Caco-2 (cell line): Measurements from ENCODE around the gene CD276. TPM values are rescaled to one million over a fixed set of nuclear protein-coding genes. Genes with fewer than 3 reads are reported as not detected.

Experiments
- BruUV-seq: library from RNA; stranded (reverse); fragments of 400-500 nt; replicated peaks from 2 replicates; lab custom pipeline; 2021; lab: Mats Ljungman, UMichigan
- CTCF ChIA-PET: fragments of 300-600 bp; sonication (Branson Sonifier 250); formaldehyde crosslinking; loops from one replicate; lab custom pipeline; 2022; ENCODE audit warnings: antibody characterized with exemption; lab: Charles Lee
- POLR2A ChIA-PET: fragments of 300-600 bp; sonication (Branson Sonifier 250); formaldehyde crosslinking; loops from one replicate; lab custom pipeline; 2022; ENCODE audit warnings: antibody characterized with exemption; lab: Charles Lee
- DNase-seq, 2 experiments: peaks; one replicate each; pipeline versions ENCODE4 v3.0.0 to v3.0.0-alpha.2; 2020 to 2022
- H3K27me3 ChIP-seq: replicated peaks from 2 replicates; pipeline ENCODE4 v1.6.0; 2011; ENCODE audit warnings: low read length; ENCODE audit not compliant: control insufficient read depth, insufficient read depth
- H3K36me3 ChIP-seq: 2 replicates; pipeline ENCODE4 v1.5.1; 2011; ENCODE audit warnings: low read length; ENCODE audit not compliant: control insufficient read depth, insufficient read depth
- H3K4me1 ChIP-seq: fragments of 250-450 bp; sonication (Bioruptor Pico); 2 replicates; pipeline ENCODE4 v1.5.1; 2020; ENCODE audit warnings: mild to moderate bottlenecking
- H3K4me3 ChIP-seq: 2 replicates; pipeline ENCODE4 v1.5.1; 2011; ENCODE audit warnings: low read depth, mild to moderate bottlenecking, control low read depth, low read length
- H3K9me3 ChIP-seq: fragments of 250-450 bp; sonication (Bioruptor Pico); 2 replicates; pipeline ENCODE4 v1.5.1; 2020; ENCODE audit warnings: mild to moderate bottlenecking, moderate library complexity
- H3K27ac Mint-ChIP-seq: one replicate; pipeline ENCODE4 v1.8.0; 2022; ENCODE audit warnings: mixed read lengths; ENCODE audit not compliant: unreplicated experiment
- H3K27me3 Mint-ChIP-seq: one replicate; pipeline ENCODE4 v1.8.0; 2022; ENCODE audit warnings: mixed read lengths; ENCODE audit not compliant: insufficient read depth, unreplicated experiment
- H3K36me3 Mint-ChIP-seq: one replicate; pipeline ENCODE4 v1.8.0; 2022; ENCODE audit warnings: mild to moderate bottlenecking, mixed read lengths; ENCODE audit not compliant: insufficient read depth, unreplicated experiment
- H3K4me1 Mint-ChIP-seq: one replicate; pipeline ENCODE4 v1.8.0; 2022; ENCODE audit warnings: low read depth, mixed read lengths; ENCODE audit not compliant: unreplicated experiment
- H3K4me3 Mint-ChIP-seq: one replicate; pipeline ENCODE4 v1.8.0; 2022; ENCODE audit warnings: mild to moderate bottlenecking, moderate library complexity, mixed read lengths; ENCODE audit not compliant: unreplicated experiment
- H3K9me3 Mint-ChIP-seq: one replicate; pipeline ENCODE4 v1.8.0; 2022; ENCODE audit warnings: mixed read lengths; ENCODE audit not compliant: unreplicated experiment
- intact Hi-C: fragments of 100-400 bp; cut with micrococcal nuclease; formaldehyde crosslinking; loops from one replicate; pipeline ENCODE4 v1.10.0; 2022; ENCODE audit not compliant: unreplicated experiment
- total RNA-seq: library from RNA; stranded (reverse); gene quantifications from 2 replicates; pipeline ENCODE4 v1.2.3, GENCODE V29; 2022
- TF ChIP-seq, protein P1 (sequence below), 2 experiments: fragments of 200-600 bp in 1 of 2; IDR thresholded peaks; 1 replicate in 1 of 2; 2 replicates in 1 of 2; pipeline versions ENCODE4 v1.5.1 to v1.8.0; 2011 to 2022; ENCODE audit warnings: antibody characterized with exemption in 1 of 2, control low read depth in 1 of 2, inconsistent platforms in 1 of 2, low read depth in 1 of 2, low read length in 1 of 2, mild to moderate bottlenecking in 1 of 2, moderate library complexity in 1 of 2; ENCODE audit not compliant: insufficient read depth in 1 of 2, severe bottlenecking in 1 of 2, unreplicated experiment in 1 of 2

The CD276 gene
- total RNA-seq, 1 experiment from 2014 or later = 74.2 TPM

DNA sequence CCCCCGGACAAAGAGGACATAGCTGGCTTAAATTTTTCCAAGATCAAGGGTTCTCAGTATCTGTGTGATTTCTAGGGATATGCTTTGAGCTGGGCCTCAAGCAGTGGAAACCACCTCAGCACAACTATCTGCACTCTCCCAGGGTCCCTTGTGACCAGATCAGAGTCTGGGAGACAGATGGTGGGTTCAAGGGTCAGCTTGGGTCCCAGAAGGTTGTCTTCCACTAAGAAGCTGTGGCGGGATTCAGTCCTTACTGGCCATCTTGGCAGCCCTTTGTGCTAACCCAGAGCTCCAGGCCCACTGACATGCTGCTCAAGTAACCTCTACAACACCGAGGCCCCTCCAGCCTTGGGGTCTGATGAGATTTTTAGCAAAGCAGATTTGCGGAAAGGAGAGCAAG lies 66.3 kb downstream of the CD276 start:
- no peaks in the 10 kb centered on the region for H3K36me3 ChIP-seq
- Mint-ChIP-seq H3K27ac (no peak overlapping the region), H3K9me3 (no peaks in the 10 kb centered on the region), H3K36me3 (no peaks in the 10 kb centered on the region), H3K27me3 (peaks cover 27% of the 10 kb centered on the region), H3K4me3 (no peak overlapping the region), H3K4me1 (no peaks in the 10 kb centered on the region)
- no TSS peak for BruUV-seq
- DNase-seq = no peak
- TF ChIP-seq, protein P1, sequence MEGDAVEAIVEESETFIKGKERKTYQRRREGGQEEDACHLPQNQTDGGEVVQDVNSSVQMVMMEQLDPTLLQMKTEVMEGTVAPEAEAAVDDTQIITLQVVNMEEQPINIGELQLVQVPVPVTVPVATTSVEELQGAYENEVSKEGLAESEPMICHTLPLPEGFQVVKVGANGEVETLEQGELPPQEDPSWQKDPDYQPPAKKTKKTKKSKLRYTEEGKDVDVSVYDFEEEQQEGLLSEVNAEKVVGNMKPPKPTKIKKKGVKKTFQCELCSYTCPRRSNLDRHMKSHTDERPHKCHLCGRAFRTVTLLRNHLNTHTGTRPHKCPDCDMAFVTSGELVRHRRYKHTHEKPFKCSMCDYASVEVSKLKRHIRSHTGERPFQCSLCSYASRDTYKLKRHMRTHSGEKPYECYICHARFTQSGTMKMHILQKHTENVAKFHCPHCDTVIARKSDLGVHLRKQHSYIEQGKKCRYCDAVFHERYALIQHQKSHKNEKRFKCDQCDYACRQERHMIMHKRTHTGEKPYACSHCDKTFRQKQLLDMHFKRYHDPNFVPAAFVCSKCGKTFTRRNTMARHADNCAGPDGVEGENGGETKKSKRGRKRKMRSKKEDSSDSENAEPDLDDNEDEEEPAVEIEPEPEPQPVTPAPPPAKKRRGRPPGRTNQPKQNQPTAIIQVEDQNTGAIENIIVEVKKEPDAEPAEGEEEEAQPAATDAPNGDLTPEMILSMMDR (IDR thresholded peaks at IDR 0.05; ENCODE audit: insufficient read depth in 1 of 2, low read depth in 1 of 2, low read length in 1 of 2, severe bottlenecking in 1 of 2, unreplicated experiment in 1 of 2) = no peak
- intact Hi-C loops = no loop called here
- ChIA-PET CTCF (no interaction called here), POLR2A (no interaction called here)
- H3K4me3 ChIP-seq = no peak overlapping the region
- no peaks in the 10 kb centered on the region for H3K4me1 ChIP-seq
- H3K9me3 ChIP-seq = no peaks in the 10 kb centered on the region
- H3K27me3 ChIP-seq = no peaks in the 10 kb centered on the region; the same call in 1 of the 2 replicates

DNA sequence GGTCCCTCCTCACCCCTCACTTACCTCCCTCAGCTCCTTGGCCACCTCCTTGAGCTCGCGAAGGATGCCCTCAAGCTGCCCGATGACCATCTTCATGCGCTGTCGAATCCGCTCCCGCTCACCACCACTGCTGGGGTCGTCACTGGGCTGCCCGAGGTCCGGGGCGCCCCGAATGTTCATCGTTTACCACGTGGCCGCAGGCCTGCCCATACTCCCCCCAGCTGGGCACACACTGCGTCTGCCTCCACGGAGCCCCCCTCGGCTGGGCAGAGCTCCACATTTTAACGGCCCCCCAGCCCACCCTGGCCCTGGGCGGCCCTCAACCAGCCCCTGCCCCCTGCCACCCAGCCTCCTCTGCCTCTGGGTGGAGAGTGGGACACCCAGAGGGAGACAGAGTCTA lies 66.8 kb downstream of the CD276 start:
- ChIA-PET POLR2A (no interaction called here), CTCF (no interaction called here)
- intact Hi-C loops = no loop called here
- Histone ChIP-seq H3K27me3 (no peaks in the 10 kb centered on the region; the same call in 1 of the 2 replicates), H3K4me1 (no peaks in the 10 kb centered on the region), H3K36me3 (no peaks in the 10 kb centered on the region), H3K4me3 (no peak overlapping the region), H3K9me3 (no peaks in the 10 kb centered on the region)
- BruUV-seq = no TSS peak
- H3K27me3 Mint-ChIP-seq = peaks cover 29% of the 10 kb centered on the region
- no peaks in the 10 kb centered on the region for H3K4me1 Mint-ChIP-seq
- no peak overlapping the region for H3K27ac Mint-ChIP-seq
- DNase-seq = no peak
- TF ChIP-seq, protein P1 (IDR thresholded peaks at IDR 0.05; ENCODE audit: insufficient read depth in 1 of 2, low read depth in 1 of 2, low read length in 1 of 2, severe bottlenecking in 1 of 2, unreplicated experiment in 1 of 2) = no peak
- H3K9me3 Mint-ChIP-seq = no peaks in the 10 kb centered on the region
- H3K36me3 Mint-ChIP-seq = no peaks in the 10 kb centered on the region
- peak overlapping the region; percentile 50 for H3K4me3 Mint-ChIP-seq

DNA sequence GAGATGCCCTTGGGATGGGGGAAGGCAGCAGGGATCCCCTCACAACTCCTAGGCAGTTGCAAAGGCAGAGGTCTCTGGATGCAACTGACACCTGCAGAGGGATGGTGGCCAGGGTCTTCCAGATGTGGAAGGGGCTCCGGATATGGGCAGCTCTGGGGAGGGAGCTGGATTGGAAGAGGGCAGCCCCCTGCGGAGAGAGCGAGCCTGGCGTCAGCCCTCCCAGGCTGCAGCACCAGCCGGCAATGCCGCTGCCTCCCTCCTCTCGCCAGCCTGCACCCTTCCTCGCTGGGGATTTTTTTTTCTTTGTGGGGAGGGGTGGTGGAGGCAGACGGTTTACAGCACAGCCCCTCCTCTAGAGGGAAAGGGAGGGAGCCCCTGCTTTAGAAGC lies 67.3 kb downstream of the CD276 start:
- H3K9me3 ChIP-seq = no peaks in the 10 kb centered on the region
- Mint-ChIP-seq H3K9me3 (no peaks in the 10 kb centered on the region), H3K4me3 (peak overlapping the region; percentile 50), H3K27me3 (peaks cover 29% of the 10 kb centered on the region), H3K27ac (no peak overlapping the region), H3K36me3 (no peaks in the 10 kb centered on the region), H3K4me1 (no peaks in the 10 kb centered on the region)
- BruUV-seq = no TSS peak
- no peak for DNase-seq
- TF ChIP-seq, protein P1 (IDR thresholded peaks at IDR 0.05; ENCODE audit: insufficient read depth in 1 of 2, low read depth in 1 of 2, low read length in 1 of 2, severe bottlenecking in 1 of 2, unreplicated experiment in 1 of 2) = no peak
- no peaks in the 10 kb centered on the region for H3K4me1 ChIP-seq
- H3K36me3 ChIP-seq = no peaks in the 10 kb centered on the region
- intact Hi-C loops = no loop called here
- H3K27me3 ChIP-seq = no peaks in the 10 kb centered on the region; the same call in 1 of the 2 replicates
- H3K4me3 ChIP-seq = no peak overlapping the region
- POLR2A ChIA-PET = no interaction called here
- CTCF ChIA-PET = no interaction called here
